ENCODE results near the gene IGF2R. TPM values are rescaled to one million over a fixed set of nuclear protein-coding genes. Genes with fewer than 3 reads are reported as not detected.
"Not testable (repeated sequence)": the region's sequence is repeated elsewhere in the genome, so short reads cannot be mapped to it uniquely, and the experiment has no call there.

Gene IGF2R
- total RNA-seq, 1 donor from 2014 or later = 73.4 TPM

GRCh38 chr6:160133441-160134336 lies 164.8 kb downstream of the IGF2R start:
- intact Hi-C loops (cut with DNase I) = no loop called here
- Histone ChIP-seq H3K9me3 (no peaks in the 10 kb centered on the region), H3K4me3 (no peak overlapping the region), H3K36me3 (no peaks in the 10 kb centered on the region), H3K27me3 (no peaks in the 10 kb centered on the region), H3K27ac (no peak overlapping the region), H3K4me1 (peaks cover 4% of the 10 kb centered on the region)
- no peak for TF ChIP-seq POLR2AphosphoS5 (IDR thresholded peaks at IDR 0.05; ENCODE audit: insufficient read depth in 1 of 2, low read depth in 1 of 2)
- TF ChIP-seq POLR2A (IDR thresholded peaks at IDR 0.05) = no peak
- TF ChIP-seq CTCF (IDR thresholded peaks at IDR 0.05) = no peak
- DNase-seq (ENCODE audit: extremely low spot score in 2 of 2) = peak; percentile 67 to 72

- H3K4me3 ChIP-seq; H3K9me3 ChIP-seq; DNase-seq (ENCODE audit: extremely low spot score in 2 of 2); intact Hi-C loops (cut with DNase I); H3K27me3 ChIP-seq; H3K27ac ChIP-seq; H3K36me3 ChIP-seq: not testable (repeated sequence)
- H3K4me1 ChIP-seq = peaks cover 11% of the 10 kb centered on the region
Observed at GRCh38 chr6:160134337-160134751, 165.5 kb downstream of the IGF2R start.

DNA sequence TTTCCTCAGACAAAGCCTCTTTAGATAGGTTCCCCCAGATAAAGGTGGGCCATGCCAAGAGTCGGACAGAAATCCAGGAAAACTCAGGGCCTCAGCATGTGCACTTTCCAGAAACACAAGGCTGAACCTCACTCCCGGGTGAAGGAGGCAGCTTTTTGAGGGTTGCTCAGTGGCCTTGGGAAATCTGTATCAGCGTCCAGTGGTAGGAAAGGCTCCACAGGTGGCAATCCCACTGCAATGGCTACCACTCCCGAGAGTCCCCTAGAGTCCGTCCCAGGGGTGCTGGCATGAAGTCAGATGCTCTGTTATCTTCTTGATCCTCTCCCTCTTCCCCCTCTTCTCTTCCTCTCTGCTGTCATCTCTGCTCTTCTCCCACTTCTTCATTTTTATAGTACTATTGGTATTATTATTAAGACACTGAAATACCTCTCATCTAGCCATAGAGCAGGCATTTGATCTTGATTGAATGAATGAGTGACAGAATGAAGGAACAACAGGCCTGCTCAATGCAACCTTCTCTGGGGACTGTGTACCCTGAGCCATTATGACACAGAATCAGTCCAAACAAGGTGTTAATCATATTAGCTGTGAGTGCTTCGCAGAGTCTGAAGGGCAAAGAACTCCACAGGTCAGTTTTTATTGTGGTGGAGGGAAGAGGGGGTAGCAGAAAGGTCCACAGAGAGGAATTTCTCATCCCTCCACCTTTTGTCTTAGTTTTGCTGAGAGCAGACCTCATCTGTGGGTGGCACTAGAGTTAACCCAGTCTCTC lies 166.1 kb downstream of the IGF2R start:
- Histone ChIP-seq H3K27me3 (no peaks in the 10 kb centered on the region), H3K9me3 (no peaks in the 10 kb centered on the region), H3K36me3 (no peaks in the 10 kb centered on the region), H3K27ac (no peak overlapping the region), H3K4me1 (peaks cover 16% of the 10 kb centered on the region), H3K4me3 (no peak overlapping the region)
- peak in 1 of 2 donors; percentile 72 for DNase-seq (ENCODE audit: extremely low spot score in 2 of 2)
- TF ChIP-seq CTCF (IDR thresholded peaks at IDR 0.05) (no peak), POLR2AphosphoS5 (IDR thresholded peaks at IDR 0.05; ENCODE audit: insufficient read depth in 1 of 2, low read depth in 1 of 2) (no peak), POLR2A (IDR thresholded peaks at IDR 0.05) (no peak)
- intact Hi-C loops (cut with DNase I) = loop anchor here (5.0 kb wide), 2 partner anchors 212 to 322 kb away; partner anchors contain the start of gene SLC22A3

GRCh38 chr6:160135907-160136655 lies 167.2 kb downstream of the IGF2R start:
- intact Hi-C loops (cut with DNase I) = loop anchor here (5.0 kb wide), 2 partner anchors 211 to 321 kb away; partner anchors contain the start of gene SLC22A3
- no peak for DNase-seq (ENCODE audit: extremely low spot score in 2 of 2)
- TF ChIP-seq CTCF (IDR thresholded peaks at IDR 0.05) (no peak), POLR2A (IDR thresholded peaks at IDR 0.05) (no peak), POLR2AphosphoS5 (IDR thresholded peaks at IDR 0.05; ENCODE audit: insufficient read depth in 1 of 2, low read depth in 1 of 2) (no peak)
- peaks cover 22% of the 10 kb centered on the region for H3K4me1 ChIP-seq
- no peak overlapping the region for H3K27ac ChIP-seq
- no peaks in the 10 kb centered on the region for H3K27me3 ChIP-seq
- H3K9me3 ChIP-seq = no peaks in the 10 kb centered on the region
- H3K4me3 ChIP-seq = no peak overlapping the region
- no peaks in the 10 kb centered on the region for H3K36me3 ChIP-seq

All from vagina (tissue), 2 donors.